SHP77 (cell line): Measurements from ENCODE around the gene ASTN1.
"Not testable (repeated sequence)": the region's sequence is repeated elsewhere in the genome, so short reads cannot be mapped to it uniquely, and the experiment has no call there.

Experiments used
- DNase-seq, 2 experiments: peaks; one replicate each; lab custom pipeline; 2025; lab: John Stamatoyannopoulos, UW

ASTN1 gene

DNA sequence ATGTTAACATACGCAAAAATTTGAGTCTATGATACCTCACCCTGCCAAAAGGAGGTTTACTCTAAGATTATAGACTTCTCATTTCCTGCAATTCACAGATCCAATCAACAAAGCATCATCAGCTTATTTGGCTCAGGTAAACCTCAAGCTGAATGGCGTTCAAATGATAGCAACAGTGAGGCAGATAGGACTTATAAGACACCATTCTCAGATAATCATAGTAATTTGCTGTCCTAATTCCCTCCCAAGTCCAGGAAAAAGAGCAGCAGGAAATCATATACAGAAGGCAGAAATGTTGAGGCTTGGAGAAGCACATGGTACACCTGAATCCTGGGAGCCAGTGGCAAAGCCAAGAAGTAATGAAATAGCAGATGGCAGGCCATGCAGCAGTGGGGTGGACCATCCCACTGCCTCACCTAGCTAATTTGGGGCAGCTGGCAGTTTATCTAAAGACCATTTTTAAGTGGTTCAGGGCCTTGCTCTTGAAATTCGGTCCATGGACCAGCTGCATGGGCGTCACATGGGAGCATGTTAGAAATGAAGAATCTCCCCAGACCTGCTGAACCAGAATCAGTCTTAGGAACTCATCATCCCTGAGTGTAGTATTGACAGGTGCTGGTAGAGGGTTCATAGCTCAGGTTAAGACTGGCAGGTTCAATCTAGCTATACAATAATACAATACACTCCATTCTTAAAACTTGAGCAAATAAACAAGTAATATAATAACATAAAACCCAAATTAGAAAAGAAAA is 57.7 kb downstream of the ASTN1 start:
- no peak for DNase-seq

DNA sequence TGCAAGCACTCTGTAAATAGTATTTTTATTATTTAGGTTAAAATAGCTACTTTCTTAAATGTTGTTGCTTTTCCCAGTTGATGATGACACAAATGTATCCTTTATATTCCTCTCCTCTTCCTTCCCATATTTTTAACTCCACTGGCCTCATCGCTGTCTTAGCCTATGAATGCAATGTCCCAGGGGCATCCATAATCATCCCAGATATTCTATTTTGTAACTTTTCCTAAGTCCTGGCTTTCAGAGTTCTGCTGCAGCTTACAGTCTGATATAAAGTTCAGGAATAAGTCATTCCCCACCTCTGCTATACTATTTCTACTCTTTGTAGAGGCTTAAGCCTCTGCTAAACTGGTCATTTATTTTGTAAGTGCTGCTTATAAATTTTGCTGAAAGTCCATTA is 58.3 kb downstream of the ASTN1 start:
- no peak for DNase-seq

DNA sequence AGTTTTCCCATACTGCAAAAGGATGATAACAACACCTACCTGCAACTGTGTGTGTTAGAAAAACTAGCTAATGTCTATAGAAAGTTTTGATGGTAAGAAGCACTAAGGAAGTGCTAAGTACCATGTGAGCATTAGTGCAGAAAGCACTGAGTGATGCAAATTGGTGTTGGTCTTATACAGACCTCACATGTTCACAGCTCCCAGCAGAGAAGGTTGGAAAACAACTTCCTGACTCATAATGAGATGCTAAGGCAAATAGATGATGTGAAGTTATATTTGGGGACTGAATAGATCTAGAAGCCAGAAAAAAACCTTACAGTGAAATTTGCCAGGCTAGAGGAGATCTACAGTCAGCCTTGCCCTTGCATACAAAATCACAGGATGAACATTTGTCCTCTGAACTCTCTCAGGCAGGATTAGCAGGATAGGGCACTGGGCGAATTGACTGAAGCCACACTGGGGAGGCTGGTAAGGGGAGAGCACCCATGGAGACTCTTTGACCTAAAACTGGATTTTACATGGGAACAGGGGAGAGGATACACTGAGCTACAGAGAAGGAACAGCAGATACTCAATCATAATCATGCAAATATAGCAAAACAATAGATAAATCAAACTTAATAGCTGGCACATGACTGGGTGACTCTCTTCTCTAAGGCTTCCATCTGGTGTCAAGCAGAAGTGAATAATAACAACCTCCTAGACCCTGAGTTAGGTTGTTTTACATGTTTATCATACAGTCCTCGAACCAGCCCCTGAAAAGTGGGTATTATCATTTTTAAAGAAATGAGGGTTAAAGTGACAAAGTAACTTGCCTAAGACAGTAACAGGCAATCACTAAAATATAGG is 61.3 kb downstream of the ASTN1 start:
- DNase-seq, result no peak

DNA sequence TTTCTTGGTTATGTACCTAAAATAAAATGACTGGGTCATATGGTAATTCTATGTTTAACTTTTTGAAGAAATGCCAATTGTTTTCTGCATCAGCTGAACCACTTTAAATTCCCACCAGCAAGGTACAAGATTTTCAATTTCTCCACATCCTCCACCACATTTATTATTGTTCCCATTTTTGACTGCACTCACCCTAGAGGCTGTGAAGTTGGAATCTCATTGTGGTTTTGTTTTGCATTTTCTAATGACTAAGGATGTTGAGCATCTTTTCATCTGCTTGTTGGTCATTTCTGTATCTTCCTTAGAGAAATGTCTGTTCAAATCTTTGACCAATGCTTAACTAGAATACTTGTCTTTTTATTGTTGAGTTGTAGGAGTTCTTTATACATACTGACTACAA is 72.5 kb downstream of the ASTN1 start:
- DNase-seq, result no peak

DNA sequence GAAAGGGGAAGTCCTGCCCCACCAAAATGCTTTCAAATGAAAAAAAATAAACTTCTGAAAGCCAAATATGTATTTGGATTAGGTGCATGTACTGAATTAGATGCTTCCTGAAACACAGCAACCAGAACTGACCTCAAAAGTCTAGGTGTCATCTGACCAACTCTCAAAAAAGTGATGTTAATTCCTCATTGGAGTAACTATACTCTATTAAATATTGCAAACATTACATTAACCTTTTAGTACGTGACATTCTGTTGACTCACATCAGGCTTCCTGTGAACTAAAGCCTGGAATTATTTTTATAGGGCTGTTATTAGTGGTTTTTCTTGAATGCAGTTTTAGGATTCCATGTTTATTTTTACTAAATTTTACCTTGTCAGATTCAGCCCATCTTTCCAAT is 73.5 kb downstream of the ASTN1 start:
- no peak for DNase-seq

DNA sequence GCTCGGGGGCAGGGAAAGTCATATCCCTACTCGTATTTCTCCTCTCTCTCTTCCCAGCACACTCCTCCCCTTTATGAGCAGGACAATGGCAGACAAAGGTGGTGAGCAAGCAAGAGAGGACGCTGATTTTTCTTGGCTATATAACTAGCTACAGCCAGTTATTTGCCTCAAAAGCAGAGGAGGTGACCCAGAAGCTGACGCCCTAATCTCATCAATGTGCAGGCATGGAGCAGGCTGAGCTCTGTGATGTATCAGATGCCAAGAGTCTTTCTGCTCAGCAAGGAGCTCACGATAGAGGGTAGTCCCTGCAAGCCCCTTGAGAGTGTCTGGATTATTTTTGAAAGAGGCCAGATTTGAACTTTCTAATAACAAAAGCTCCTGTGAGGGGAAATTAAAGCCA is 75.5 kb downstream of the ASTN1 start:
- DNase-seq, result no peak

DNA sequence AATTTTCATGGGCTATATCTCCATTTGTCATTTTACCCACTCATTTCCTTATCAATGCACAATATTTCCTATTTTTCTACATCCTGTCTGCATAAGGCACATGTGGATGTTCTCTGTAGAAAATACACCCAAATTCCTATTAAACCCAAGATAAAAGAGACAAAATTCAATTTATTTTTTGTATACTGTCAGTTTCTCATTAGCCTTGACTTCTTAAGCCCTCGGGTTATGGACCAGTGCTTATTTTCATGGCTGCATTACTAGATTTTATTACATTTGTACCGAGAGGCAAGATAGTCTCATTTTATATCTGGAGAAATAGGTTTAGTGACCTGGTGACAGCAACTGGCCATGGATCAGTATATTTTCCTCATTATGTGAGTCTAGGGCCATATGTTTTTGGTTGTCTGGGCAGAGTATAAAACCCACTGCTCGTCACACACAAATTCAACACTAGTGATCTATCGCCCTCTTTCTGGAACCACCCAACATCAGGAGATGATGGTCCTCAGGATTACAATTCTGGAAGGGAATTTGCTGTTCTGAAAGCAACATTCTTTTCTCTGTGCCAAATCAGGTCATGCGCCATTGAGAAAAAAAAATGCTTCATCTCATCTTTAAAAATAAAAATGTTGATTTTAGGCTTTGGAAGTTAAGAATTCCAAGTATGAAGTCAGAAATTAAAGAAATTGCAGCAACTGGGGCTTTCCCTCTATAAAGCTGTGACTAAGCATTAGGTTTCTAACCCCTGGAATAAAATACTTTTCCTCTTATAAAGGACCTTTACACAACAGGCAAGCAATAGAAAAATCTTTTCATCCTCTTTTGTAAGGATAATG is 81.4 kb downstream of the ASTN1 start:
- DNase-seq, result no peak

DNA sequence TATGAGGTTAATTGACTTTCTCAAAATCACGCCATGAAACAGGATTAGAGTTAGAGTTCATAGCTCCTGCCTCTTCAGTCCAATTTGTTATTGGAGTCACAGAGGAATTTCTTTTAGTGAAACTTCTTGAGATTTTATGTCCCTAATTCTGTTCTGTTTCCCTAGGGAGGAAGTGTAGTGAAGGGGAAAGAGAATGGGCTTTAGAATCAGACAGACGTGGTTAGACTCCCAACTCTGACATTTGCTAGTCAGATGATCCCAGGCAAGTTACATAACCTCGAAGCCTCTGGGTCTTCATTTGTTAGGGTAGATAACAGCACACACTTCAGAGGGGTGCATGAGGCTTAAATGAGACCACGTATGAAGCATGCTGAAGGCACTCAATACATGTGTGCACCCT is 83.9 kb downstream of the ASTN1 start:
- DNase-seq, result no peak

DNA sequence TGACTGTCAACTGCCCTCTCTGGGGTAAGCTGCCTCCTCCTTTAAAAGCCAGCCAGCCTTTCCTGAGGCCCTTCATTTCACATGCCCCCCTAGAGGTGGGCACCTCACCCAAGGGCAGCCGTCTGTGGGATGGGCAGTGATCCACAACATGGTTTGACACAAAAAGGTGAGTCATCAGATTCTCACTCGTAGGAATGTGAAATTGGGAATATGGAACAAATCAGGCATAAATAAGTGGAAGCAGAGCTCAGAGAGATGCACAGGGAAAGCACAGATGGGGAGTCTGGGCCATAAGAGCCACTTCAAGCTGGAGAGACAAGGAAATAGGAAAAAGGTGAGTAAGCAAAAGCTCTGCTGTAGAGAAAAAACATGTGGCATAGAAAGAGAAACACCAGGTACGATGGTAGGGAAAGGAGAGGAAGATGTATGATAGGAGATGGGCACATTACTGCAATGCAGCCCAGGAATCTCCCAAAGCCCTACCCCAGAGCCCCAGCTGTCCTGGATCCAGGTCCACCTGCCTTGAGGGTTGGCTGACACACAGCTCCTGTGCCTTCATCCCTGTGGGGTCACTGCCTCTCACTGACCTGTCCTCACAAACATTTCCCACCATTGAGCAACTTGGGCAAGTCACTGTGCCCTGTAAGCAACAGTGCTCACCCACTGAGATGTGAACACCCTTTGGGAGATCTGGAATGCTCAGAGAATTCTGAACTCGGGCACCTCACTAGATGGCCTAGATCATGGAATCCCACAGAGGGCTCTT is 86.6 kb downstream of the ASTN1 start:
- no peak for DNase-seq

DNA sequence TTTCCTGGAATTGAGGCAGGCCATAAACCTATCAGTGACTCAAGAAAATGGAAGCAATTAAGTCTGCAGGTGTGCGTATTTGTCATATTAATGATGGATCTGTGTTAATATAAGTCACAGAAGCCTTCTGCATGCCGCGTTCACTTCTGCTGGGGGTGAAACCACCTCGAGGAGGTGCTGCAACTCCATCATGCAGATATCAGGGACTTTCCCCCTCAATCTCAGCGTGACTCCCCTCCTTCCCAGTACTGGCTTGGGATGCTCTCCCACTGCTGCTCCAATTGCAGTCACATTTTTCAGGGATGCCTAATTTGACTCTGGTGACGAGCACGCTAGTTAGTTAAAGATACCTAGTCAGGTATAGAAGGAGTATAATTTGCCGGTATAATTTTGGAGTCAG is 87.5 kb downstream of the ASTN1 start:
- DNase-seq, result no peak

DNA sequence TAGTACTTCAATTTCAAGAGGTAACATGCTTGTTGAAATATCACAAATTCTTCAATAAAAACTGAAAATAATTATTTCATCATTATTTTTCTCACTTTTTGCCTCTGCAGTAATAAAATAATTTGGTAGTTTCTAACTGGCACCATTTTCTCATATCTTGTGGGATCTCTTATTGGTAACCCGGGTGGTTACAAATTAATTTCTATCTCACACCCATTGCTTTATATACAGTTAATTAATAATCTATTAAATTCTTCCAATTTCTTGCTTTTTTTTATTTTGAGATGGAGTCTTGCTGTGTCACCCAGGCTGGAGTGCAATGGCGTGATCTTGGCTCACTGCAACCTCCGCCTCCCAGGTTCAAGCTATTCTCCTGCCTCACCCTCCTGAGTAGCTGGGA is 89.7 kb downstream of the ASTN1 start:
- DNase-seq, result not testable (repeated sequence)

DNA sequence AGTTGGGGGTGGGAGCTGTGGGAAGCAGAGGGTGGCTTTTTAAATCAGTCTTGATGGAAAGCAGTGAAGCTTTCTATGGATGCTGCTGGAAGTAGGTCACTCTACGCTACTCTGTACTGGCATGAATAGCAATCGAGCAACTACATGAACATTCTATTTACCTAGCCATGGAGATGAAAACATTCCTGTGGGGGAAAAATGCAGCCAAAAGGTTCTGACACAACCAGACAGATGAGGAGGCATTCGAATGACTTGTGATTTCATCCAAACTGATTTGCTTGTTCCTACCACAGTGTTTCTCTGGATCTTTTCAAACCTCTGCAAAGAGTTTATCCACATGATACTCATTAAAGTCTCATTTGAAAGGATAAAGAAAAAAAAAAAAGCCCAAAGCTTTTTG is 95.0 kb downstream of the ASTN1 start:
- DNase-seq, result no peak

DNA sequence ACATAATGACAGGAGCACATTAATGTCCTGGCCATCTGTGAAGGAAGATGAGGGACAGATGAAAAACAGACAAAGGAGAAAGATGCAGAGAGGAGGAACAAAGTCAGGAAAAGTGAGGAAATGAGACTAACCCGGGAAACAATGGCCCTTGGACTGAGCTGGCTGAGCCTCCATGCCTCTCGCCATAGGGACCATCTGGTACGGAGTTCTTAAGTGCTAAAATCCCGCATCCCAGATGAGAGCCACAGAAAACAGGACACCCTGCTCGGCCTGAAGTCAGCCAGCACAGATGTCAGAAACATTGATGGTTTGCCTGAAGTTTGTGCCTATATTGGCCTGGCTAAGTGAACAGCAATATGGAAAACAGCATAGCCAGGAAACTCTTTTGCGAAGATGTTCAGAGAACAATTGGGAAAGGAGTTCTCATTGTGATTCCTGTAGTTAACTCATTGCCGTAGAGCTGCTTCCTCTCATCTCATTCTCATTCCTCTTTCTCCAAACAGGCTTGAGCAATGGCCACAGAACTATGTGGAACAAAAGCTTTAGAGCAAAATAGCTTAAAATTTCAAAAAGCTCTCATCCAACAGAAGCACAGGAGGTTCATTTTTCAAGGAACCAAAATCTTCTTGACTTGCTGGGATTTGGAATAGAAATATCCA is 96.6 kb downstream of the ASTN1 start:
- DNase-seq, result no peak

DNA sequence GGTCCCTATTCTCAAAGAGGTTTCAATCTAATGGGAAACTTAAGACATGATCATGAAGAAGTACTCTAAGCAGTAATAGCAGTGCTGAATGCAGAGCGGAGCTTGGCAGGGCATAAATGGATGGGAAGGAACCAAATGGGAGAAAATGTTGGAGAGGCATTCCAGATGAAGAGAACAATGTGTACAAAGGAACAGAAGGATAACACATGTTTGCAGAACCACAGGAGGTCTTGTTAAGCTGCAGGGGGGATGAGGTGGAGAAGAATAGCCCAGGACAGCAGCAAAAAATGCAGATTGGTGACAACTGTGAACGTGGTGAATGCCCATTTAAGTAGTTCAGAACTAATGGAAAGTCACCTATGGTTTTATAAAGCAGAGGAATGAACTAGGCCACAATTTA is 99.1 kb downstream of the ASTN1 start:
- DNase-seq, result no peak

DNA sequence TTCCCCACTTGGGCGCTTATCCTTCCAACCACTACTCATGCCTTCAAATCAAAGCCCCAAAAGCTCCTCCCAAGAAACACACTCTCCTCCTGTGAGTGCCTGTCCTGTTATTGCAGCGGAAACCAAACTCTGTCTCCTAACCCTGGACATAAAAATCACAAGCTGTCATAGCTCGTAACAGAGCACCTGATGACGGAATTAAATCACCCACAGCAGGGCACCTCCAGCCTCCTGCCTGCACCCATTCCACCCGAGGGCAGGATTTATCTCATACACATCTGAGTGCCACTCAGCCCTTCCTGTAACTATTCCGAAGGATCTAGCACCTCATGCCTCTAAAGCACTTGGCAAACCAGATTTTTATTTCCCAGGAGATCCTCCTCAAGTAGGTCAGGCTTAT is 100.9 kb downstream of the ASTN1 start:
- DNase-seq, result no peak

DNA sequence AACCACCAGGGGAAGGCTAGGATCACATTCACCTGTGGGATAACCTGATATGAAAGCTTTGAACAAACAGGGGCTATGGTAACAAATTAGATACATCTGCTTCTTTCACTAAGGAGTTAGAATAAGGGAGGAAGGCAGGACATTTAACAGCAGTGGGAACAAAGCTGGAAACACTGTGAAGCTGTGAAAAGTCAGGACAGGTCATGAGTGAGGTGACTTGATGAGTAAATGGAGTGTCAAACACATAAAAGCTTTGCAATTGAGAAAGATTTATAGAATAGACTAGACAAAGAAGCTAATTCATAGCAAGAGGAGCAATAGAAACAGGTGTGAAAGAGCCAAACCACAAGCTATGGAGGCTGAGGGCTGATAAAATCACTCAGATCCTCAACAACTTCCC is 110.0 kb downstream of the ASTN1 start:
- no peak for DNase-seq

DNA sequence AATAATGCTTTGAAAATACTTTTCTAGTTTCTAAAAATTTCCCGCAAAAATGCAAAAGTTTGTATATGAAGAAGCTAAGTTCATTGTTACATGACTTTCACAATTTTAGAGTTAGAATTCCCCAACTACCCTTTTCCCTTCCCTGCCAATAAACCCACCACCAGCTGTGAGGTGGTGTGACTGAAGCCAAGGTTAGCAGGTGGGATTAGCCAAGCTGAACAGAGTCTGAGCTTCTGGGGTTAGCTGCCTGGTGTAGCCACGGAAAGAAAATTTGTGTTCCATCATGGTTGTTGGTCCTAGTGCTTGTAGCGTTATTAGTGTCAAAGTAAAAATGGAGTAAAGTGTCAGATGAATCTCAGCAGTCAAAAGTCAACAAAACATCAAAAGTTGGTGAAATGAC is 110.9 kb downstream of the ASTN1 start:
- no peak for DNase-seq

DNA sequence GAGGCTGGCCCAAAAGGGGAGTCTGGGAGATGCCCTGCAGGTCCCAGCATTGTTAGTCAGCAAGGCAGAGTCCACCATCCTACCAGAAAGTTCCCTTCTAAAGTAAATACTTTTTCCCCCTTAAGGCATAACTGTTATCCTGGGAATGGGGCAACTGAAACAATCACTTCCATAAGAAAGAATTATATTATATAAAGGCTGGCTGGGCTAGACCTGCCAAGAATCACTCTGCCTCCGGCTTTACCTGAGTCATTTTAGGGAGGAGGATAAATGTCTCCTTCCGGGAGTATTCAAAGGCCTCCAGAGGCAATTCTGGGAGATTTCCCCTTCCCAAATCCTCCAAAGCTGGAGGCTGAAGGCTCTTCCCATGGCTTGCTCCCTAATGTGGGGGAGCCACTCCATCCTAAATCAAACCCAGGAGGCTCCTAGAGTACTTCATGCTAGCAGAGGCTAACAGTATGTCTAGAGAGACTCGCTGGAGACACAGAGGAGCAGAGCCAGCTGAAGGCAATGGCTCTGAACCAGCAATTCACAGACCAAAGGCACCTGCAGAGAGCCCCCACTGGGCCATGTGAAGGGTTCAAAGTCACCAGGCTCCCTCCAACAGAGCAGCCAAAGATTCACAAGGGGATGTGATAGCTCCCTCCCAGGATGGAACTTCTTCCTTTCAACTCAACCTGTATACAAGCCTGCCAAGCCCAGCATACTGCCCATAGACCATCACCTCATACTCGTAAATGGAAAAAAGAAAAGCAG is 116.0 kb downstream of the ASTN1 start:
- no peak for DNase-seq

DNA sequence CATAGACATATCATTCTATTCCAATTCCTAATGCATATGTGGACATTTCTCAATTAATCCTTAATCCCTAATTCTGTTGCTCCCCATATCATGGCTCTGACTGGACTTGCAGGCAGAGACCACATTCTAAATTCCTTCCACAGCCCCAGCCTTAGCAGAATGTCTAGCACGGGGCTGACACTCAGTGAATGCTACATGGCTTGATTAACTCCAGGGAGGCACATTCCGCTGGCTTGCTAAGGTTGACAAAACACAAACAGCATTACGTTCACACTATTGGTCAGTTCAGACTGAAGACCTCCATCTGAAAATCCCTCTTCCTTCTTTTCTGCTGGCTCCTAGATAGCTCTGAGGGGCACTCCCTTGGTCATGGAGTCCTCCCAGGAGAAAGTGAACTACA is 119.4 kb downstream of the ASTN1 start:
- no peak for DNase-seq

DNA sequence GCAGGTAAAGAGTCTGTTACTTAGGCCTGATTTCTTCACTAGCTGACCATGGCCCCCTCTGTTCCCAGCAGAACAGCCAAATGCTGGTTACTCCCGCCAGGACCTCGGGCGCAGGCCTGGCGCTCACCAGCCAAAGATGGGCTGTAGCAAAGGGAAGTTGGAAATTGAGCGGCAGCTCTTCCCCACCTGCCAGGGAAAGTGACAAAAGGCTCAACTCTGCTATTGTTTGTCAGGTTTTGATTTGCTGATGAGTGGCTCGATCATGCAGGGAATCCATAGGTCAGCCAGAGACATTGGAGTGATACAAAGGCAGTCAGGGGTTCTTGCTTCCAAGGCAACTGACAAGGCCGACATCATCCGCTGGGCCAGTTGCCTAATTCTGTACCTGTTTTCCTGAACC is 120.1 kb downstream of the ASTN1 start:
- DNase-seq, result no peak

DNA sequence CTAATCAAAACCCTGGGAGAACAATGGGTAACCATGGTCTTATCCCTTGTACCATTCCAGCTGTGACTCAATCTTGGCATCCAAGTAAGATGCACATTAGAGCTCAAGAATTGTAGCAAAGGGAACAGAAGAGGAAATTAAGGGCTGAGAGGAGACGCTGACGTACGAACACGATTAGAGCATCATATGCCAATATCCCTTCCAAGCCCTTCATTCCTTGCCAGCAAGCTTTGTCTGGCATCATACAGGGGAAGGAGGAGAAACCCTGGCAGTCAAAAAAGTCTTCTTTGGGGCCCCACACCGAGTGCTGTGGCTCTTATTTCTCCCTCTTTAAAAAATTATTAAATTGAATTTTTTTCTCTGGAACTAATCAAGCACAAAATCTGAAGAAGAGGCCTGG is 120.9 kb downstream of the ASTN1 start:
- no peak for DNase-seq
